IgD-negative memory B cell (primary cell): Measurements from ENCODE around the gene MYO3B. TPM values are rescaled to one million over a fixed set of nuclear protein-coding genes. Genes with fewer than 3 reads are reported as not detected.
"Not testable (repeated sequence)": the region's sequence is repeated elsewhere in the genome, so short reads cannot be mapped to it uniquely, and the experiment has no call there.

ENCODE experiments used
- H3K27ac Mint-ChIP-seq, 3 donors: one replicate each; pipeline ENCODE4 v1.8.0; 2020 to 2022; ENCODE audit warnings: mild to moderate bottlenecking in 3 of 3, mixed read lengths in 3 of 3, moderate library complexity in 1 of 3
- H3K27me3 Mint-ChIP-seq: one replicate; pipeline ENCODE4 v1.8.0; 2021; ENCODE audit warnings: mixed read lengths
- H3K36me3 Mint-ChIP-seq: one replicate; pipeline ENCODE4 v1.8.0; 2020; ENCODE audit warnings: mild to moderate bottlenecking, mixed read lengths
- H3K4me1 Mint-ChIP-seq, 3 donors: one replicate each; pipeline ENCODE4 v1.8.0; 2020 to 2022; ENCODE audit warnings: mixed read lengths in 3 of 3, mild to moderate bottlenecking in 1 of 3
- H3K4me3 Mint-ChIP-seq, 4 donors: one replicate each; pipeline ENCODE4 v1.8.0; 2020 to 2022; ENCODE audit warnings: mild to moderate bottlenecking in 4 of 4, mixed read lengths in 4 of 4, moderate library complexity in 3 of 4
- H3K9me3 Mint-ChIP-seq, 3 donors: one replicate each; pipeline ENCODE4 v1.8.0; 2020 to 2021; ENCODE audit warnings: mixed read lengths in 3 of 3, mild to moderate bottlenecking in 1 of 3
- polyA plus RNA-seq: library from polyadenylated mRNA; unstranded; fragments of 300-500 nt; fragmentation: Illumina TruSeq; gene quantifications from one replicate; pipeline ENCODE4 v1.2.3, GENCODE V29; 2021

Gene MYO3B
- polyA plus RNA-seq, 1 donor from 2014 or later = 0.23 TPM

- not testable (repeated sequence) for H3K36me3 Mint-ChIP-seq, H3K9me3 Mint-ChIP-seq
These were observed 86.0 kb downstream of the MYO3B start for GRCh38 chr2:170263728-170264521.

GRCh38 chr2:170264522-170264860 is 86.5 kb downstream of the MYO3B start:
- H3K27me3 Mint-ChIP-seq = peaks cover 1% of the 10 kb centered on the region
- no peak overlapping the region for H3K27ac Mint-ChIP-seq
- H3K4me1 Mint-ChIP-seq = no peaks in the 10 kb centered on the region
- H3K4me3 Mint-ChIP-seq = no peak overlapping the region
- H3K9me3 Mint-ChIP-seq = peaks cover 0 to 2% (median 0%) of the 10 kb centered on the region in 3 donors
- peaks cover 3% of the 10 kb centered on the region for H3K36me3 Mint-ChIP-seq

More at GRCh38 chr2:170263728-170264521, 86.0 kb downstream of the MYO3B start:
- not testable (repeated sequence) for H3K27me3 Mint-ChIP-seq, H3K4me3 Mint-ChIP-seq, H3K4me1 Mint-ChIP-seq, H3K27ac Mint-ChIP-seq

DNA sequence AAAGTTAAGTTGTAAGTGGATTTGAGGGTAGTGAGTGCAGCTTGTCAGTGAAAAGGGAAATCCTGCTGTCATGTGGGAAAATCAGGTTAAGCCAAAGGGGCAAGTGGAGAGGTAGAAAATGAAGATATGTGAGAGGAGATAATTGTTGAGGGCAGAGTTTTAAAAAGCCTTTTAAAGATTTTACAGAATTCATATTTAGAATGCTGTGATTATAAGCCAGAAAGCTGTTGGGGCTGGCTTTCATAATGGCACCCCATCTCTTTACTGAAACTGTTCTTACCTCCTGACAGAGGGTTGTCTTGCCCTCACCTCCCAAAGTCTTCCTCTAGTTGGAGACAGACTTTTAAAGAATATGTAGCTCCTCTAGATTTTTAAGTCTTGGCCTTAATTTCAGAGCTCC is 86.9 kb downstream of the MYO3B start:
- H3K4me1 Mint-ChIP-seq = no peaks in the 10 kb centered on the region
- H3K4me3 Mint-ChIP-seq = no peak overlapping the region
- peaks cover 0 to 2% (median 0%) of the 10 kb centered on the region in 3 donors for H3K9me3 Mint-ChIP-seq
- peaks cover 3% of the 10 kb centered on the region for H3K36me3 Mint-ChIP-seq
- no peak overlapping the region for H3K27ac Mint-ChIP-seq
- peaks cover 1% of the 10 kb centered on the region for H3K27me3 Mint-ChIP-seq

GRCh38 chr2:170265321-170265720 is 87.4 kb downstream of the MYO3B start:
- no peak overlapping the region for H3K27ac Mint-ChIP-seq
- H3K27me3 Mint-ChIP-seq = peaks cover 1% of the 10 kb centered on the region
- no peak overlapping the region for H3K4me3 Mint-ChIP-seq
- H3K36me3 Mint-ChIP-seq = peaks cover 3% of the 10 kb centered on the region
- H3K9me3 Mint-ChIP-seq = peaks cover 0 to 2% (median 0%) of the 10 kb centered on the region in 3 donors
- no peaks in the 10 kb centered on the region for H3K4me1 Mint-ChIP-seq

DNA sequence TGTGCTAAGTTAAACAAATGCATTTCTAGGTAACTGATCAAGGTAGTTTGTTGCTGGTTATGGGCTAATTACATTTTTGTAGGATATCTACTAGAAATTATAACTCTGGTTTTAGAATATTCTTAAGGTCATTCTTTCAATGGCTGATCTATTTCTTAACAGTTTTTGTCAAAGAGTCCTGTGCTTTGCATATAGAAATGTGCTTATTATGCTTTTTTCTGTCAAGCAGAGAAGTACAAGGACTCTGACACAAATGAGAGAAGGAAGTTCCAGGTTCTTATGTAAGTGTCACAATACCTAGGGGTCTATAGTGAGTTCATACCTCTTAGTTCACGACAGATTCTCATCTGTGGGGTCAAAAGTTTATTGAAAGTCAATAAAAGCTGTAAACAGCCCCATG is 88.4 kb downstream of the MYO3B start:
- H3K4me3 Mint-ChIP-seq = no peak overlapping the region
- no peaks in the 10 kb centered on the region for H3K4me1 Mint-ChIP-seq
- no peak overlapping the region for H3K27ac Mint-ChIP-seq
- peaks cover 3% of the 10 kb centered on the region for H3K36me3 Mint-ChIP-seq
- H3K27me3 Mint-ChIP-seq = peaks cover 1% of the 10 kb centered on the region
- peaks cover 0 to 2% (median 0%) of the 10 kb centered on the region in 3 donors for H3K9me3 Mint-ChIP-seq

GRCh38 chr2:170267071-170267470 is 89.1 kb downstream of the MYO3B start:
- H3K9me3 Mint-ChIP-seq = peaks cover 0 to 2% (median 0%) of the 10 kb centered on the region in 3 donors
- H3K27me3 Mint-ChIP-seq = peaks cover 1% of the 10 kb centered on the region
- no peak overlapping the region for H3K4me3 Mint-ChIP-seq
- no peaks in the 10 kb centered on the region for H3K4me1 Mint-ChIP-seq
- H3K27ac Mint-ChIP-seq = no peak overlapping the region
- H3K36me3 Mint-ChIP-seq = peaks cover 3% of the 10 kb centered on the region

- no peaks in the 10 kb centered on the region for H3K4me1 Mint-ChIP-seq
- H3K27ac Mint-ChIP-seq = no peak overlapping the region
- no peak overlapping the region for H3K4me3 Mint-ChIP-seq
- peaks cover 1% of the 10 kb centered on the region for H3K27me3 Mint-ChIP-seq
- peaks cover 0 to 1% (median 0%) of the 10 kb centered on the region in 3 donors for H3K9me3 Mint-ChIP-seq
- H3K36me3 Mint-ChIP-seq = no peaks in the 10 kb centered on the region
These were observed 92.4 kb downstream of the MYO3B start for GRCh38 chr2:170270278-170270864.

- H3K27me3 Mint-ChIP-seq = peaks cover 1% of the 10 kb centered on the region
- no peak overlapping the region for H3K27ac Mint-ChIP-seq
- H3K36me3 Mint-ChIP-seq = no peaks in the 10 kb centered on the region
- no peak overlapping the region for H3K4me3 Mint-ChIP-seq
- no peaks in the 10 kb centered on the region for H3K4me1 Mint-ChIP-seq
- H3K9me3 Mint-ChIP-seq = peaks cover 0 to 1% (median 0%) of the 10 kb centered on the region in 3 donors
These were observed 93.4 kb downstream of the MYO3B start for GRCh38 chr2:170271340-170271739.

DNA sequence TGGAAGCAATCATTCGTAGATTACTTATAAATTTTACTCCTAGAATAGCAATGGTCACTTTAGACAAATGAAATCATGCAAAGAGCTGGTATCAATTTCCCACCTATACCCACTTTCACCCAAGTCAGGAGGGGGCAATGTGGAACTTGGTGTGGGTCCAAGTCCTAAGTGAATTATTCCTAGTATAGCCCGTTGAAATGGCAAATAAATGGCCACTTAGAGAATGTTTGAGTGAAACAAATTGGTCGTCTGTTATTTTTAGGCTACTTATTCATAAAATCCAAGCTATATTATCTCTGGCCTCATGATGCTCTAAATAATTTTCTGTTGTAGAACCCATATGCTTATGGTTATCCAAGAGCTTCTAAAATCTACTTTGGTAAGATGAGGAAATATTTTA is 98.1 kb downstream of the MYO3B start:
- H3K27me3 Mint-ChIP-seq = peaks cover 3% of the 10 kb centered on the region
- no peak overlapping the region for H3K27ac Mint-ChIP-seq
- peaks cover 0 to 3% (median 1%) of the 10 kb centered on the region in 3 donors for H3K9me3 Mint-ChIP-seq
- H3K4me3 Mint-ChIP-seq = no peak overlapping the region
- no peaks in the 10 kb centered on the region for H3K36me3 Mint-ChIP-seq
- H3K4me1 Mint-ChIP-seq = no peaks in the 10 kb centered on the region

- Mint-ChIP-seq H3K9me3 (peaks cover 0 to 4% (median 3%) of the 10 kb centered on the region in 3 donors), H3K36me3 (no peaks in the 10 kb centered on the region), H3K27ac (no peak overlapping the region), H3K27me3 (peaks cover 3% of the 10 kb centered on the region), H3K4me3 (no peak overlapping the region), H3K4me1 (no peaks in the 10 kb centered on the region)
These were observed 99.1 kb downstream of the MYO3B start for GRCh38 chr2:170276925-170277629.

DNA sequence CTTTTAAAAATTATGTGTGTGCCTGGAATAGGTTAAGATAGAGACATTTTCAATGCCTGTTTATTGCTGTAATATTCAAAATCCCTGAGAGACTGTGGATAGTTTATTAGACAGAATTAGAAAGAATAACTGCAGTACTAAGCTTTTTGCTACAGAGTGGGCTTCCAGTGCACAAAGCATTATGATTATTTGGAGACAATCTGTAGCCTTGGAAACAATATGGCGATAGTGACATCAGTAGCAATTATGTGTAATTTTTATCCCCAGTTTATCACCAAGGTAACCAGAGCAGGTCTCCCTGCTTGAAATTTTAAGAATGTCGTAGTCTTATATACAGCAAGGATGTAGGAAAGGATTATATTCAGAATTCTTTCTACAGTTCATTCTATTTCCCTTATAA is 100.0 kb downstream of the MYO3B start:
- Mint-ChIP-seq H3K4me1 (no peaks in the 10 kb centered on the region), H3K4me3 (no peak overlapping the region), H3K9me3 (peaks cover 0 to 4% (median 3%) of the 10 kb centered on the region in 3 donors), H3K36me3 (no peaks in the 10 kb centered on the region), H3K27ac (no peak overlapping the region), H3K27me3 (peaks cover 3% of the 10 kb centered on the region)

DNA sequence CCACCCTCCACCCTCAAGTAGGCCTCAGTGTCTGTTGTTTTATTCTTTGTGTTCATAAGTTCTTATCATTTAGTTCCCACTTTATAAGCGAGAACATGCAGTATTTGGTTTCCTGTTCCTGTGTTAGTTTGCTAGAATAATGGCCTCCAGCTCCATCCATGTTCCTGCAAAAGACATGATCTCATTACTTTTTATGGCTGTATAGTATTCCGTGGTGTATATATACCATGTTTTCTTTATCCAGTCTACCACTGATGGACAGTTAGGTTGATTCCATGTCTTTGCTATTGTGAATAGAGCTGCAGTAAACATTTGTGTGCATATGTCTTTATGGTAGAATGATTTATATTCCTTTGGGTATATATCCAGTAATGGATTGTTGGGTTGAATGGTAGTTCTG is 101.7 kb downstream of the MYO3B start:
- not testable (repeated sequence) for H3K4me1 Mint-ChIP-seq, H3K36me3 Mint-ChIP-seq, H3K9me3 Mint-ChIP-seq, H3K4me3 Mint-ChIP-seq, H3K27me3 Mint-ChIP-seq, H3K27ac Mint-ChIP-seq

DNA sequence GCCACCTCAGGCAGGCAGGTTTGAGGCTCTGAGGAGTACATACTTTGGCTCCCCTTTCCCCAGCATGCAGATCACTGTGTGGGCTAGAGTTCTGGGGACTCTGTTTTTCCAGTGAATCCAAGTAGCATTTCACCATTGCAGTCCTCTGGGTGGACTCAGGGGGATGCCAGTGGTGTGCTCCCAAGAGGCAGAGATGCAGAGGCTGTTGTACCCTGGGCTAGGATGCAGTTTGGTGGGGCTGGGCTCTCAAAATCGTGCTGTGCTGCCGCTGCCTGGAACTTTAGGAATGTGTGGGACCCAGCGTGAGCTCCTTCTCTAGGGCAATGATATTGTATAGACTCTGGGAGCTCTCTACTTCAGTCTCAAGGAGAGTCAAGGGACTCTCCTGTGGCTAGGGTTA is 104.9 kb downstream of the MYO3B start:
- H3K36me3 Mint-ChIP-seq = no peaks in the 10 kb centered on the region
- no peak overlapping the region for H3K27ac Mint-ChIP-seq
- H3K9me3 Mint-ChIP-seq = peaks cover 0 to 3% (median 2%) of the 10 kb centered on the region in 3 donors
- H3K27me3 Mint-ChIP-seq = peaks cover 3% of the 10 kb centered on the region
- no peak overlapping the region for H3K4me3 Mint-ChIP-seq
- no peaks in the 10 kb centered on the region for H3K4me1 Mint-ChIP-seq

DNA sequence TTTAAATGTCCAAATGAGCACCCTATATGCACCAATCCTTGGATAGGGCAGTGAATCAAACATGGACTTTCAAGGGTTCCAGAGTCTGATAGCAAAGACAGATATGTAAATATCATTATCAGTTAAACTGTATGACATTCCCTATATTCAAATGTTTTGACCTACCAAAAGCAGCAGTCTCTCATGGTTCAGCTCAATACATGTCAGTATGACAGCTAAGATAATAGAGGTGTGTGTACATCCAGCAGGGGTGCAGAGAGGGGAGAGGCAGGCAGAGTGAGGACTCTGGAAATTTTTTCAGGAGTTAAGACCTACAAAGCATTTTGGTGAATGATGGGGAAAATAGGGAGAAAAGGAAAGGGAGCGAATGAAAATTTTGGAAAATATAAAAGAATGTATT is 106.3 kb downstream of the MYO3B start:
- peaks cover 0 to 6% (median 3%) of the 10 kb centered on the region in 3 donors for H3K9me3 Mint-ChIP-seq
- no peak overlapping the region for H3K4me3 Mint-ChIP-seq
- peaks cover 2% of the 10 kb centered on the region for H3K27me3 Mint-ChIP-seq
- H3K4me1 Mint-ChIP-seq = no peaks in the 10 kb centered on the region
- H3K36me3 Mint-ChIP-seq = no peaks in the 10 kb centered on the region
- no peak overlapping the region for H3K27ac Mint-ChIP-seq

DNA sequence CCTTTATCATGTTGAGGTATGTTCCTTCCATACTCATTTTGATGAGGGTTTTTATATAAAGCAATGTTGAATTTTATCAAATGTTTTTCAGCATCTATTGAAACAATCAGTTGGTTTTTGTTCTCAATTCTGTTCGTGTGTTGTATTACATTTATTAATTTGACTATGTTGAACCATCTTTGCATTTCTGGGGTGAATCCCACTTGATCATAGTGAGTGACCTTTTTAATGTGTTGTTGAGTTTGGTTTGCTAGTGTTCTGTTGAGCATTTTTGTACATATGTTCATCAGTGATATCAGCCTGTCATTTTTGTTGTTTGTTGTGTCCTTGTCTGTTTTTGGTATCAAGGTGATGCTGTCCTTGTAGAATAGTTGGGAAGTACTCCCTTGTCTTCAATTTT is 110.9 kb downstream of the MYO3B start:
- H3K4me3 Mint-ChIP-seq = no peak overlapping the region
- H3K27ac Mint-ChIP-seq = no peak overlapping the region
- peaks cover 6 to 13% (median 9%) of the 10 kb centered on the region in 3 donors for H3K9me3 Mint-ChIP-seq
- H3K27me3 Mint-ChIP-seq = peaks cover 5% of the 10 kb centered on the region
- no peaks in the 10 kb centered on the region for H3K36me3 Mint-ChIP-seq
- H3K4me1 Mint-ChIP-seq = peaks cover 0 to 2% (median 0%) of the 10 kb centered on the region in 3 donors
